A549 (cell line): ENCODE data around the gene JAM3. TPM values are rescaled to one million over a fixed set of nuclear protein-coding genes. Genes with fewer than 3 reads are reported as not detected.

Source experiments
- ATAC-seq, 2 experiments: fragments of 200-7000 bp in 1 of 2; fragments of >200 bp in 1 of 2; cut with Nextera tagmentation in 1 of 2; cut with Tn5 transposase in 1 of 2; 3 replicates each; pipeline versions ENCODE4 v1.8.0 to v1.9.1; 2018 to 2020; ENCODE audit warnings: mild to moderate bottlenecking in 1 of 2, moderate library complexity in 1 of 2
- CTCF ChIA-PET: fragments of 300-600 bp; sonication (Branson Sonifier 250); formaldehyde crosslinking; extraction: SDS; loops from one replicate; lab custom pipeline; 2021; ENCODE audit warnings: antibody characterized with exemption, inconsistent platforms; lab: Yijun Ruan, JAX
- POLR2A ChIA-PET: fragments of 350-600 bp; formaldehyde crosslinking; extraction: SDS; loops from one replicate; lab custom pipeline; 2021; ENCODE audit warnings: antibody characterized with exemption, inconsistent platforms; lab: Yijun Ruan, JAX
- DNase-seq, 2 experiments: peaks; one replicate each; pipeline versions ENCODE4 v3.0.0 to v3.0.0-alpha.2; 2011 to 2016; ENCODE audit warnings: low read depth in 1 of 2, low spot score in 1 of 2
- FAIRE-seq: peaks from 2 replicates; lab custom pipeline; 2011; peaks lifted over from hg19 to GRCh38; lab: Jason Lieb, UNC
- H3K27ac ChIP-seq, 2 experiments: fragments of >200 bp; sonication (Bioruptor Twin); formaldehyde crosslinking; 3 replicates each; pipeline ENCODE4 v1.5.1; 2016 to 2017
- H3K4me1 ChIP-seq: fragments of >200 bp; sonication (Bioruptor Twin); formaldehyde crosslinking; 3 replicates; pipeline ENCODE4 v1.6.1; 2016
- H3K4me2 ChIP-seq: fragments of >200 bp; sonication (Bioruptor Twin); formaldehyde crosslinking; 3 replicates; pipeline ENCODE4 v1.6.1; 2016
- H3K4me3 ChIP-seq: fragments of >200 bp; sonication (Bioruptor Twin); formaldehyde crosslinking; 3 replicates; pipeline ENCODE4 v1.5.1; 2016
- H3K9me3 ChIP-seq: fragments of >200 bp; sonication (Bioruptor Twin); formaldehyde crosslinking; 3 replicates; pipeline ENCODE4 v1.6.1; 2016
- CBX2 ChIP-seq: fragments of 200-600 bp; sonication (generic); IDR thresholded peaks from 2 replicates; pipeline ENCODE4 v1.6.1; 2016; ENCODE audit warnings: low read depth, mild to moderate bottlenecking, borderline replicate concordance
- EHMT2 ChIP-seq: fragments of 200-600 bp; sonication (generic); IDR thresholded peaks from 2 replicates; pipeline ENCODE4 v1.6.1; 2016; ENCODE audit warnings: antibody characterized with exemption, low read depth, mild to moderate bottlenecking, moderate library complexity
- ESRRA ChIP-seq: fragments of 150-350 bp; IDR thresholded peaks from 2 replicates; pipeline ENCODE4 v1.6.1; 2014; ENCODE audit warnings: mild to moderate bottlenecking, low read length, borderline replicate concordance
- FOSB ChIP-seq: fragments of 250-450 bp; sonication (Bioruptor Pico); IDR thresholded peaks from 2 replicates; pipeline ENCODE4 v1.5.0; 2020; ENCODE audit warnings: mild to moderate bottlenecking, moderate library complexity
- FOSL2 ChIP-seq, 2 experiments: fragments of 450-650 bp in 1 of 2; fragments of >200 bp in 1 of 2; sonication (Bioruptor Twin) in 1 of 2; formaldehyde crosslinking; IDR thresholded peaks; 2 replicates each; pipeline versions ENCODE4 v1.5.0 to v1.6.1; 2016 to 2020; ENCODE audit warnings: mild to moderate bottlenecking in 1 of 2, moderate library complexity in 1 of 2
- GATA3 ChIP-seq: IDR thresholded peaks from 2 replicates; pipeline ENCODE4 v1.6.1; 2012; ENCODE audit warnings: borderline replicate concordance
- JUNB ChIP-seq: fragments of >200 bp; sonication (Bioruptor Twin); formaldehyde crosslinking; IDR thresholded peaks from 2 replicates; pipeline ENCODE4 v1.6.1; 2016
- KDM1A ChIP-seq: fragments of 200-600 bp; sonication (generic); IDR thresholded peaks from 2 replicates; pipeline ENCODE4 v1.6.1; 2016; ENCODE audit warnings: low read depth, mild to moderate bottlenecking
- KDM5A ChIP-seq: fragments of 200-600 bp; sonication (generic); IDR thresholded peaks from 2 replicates; pipeline ENCODE4 v1.6.1; 2016; ENCODE audit warnings: antibody characterized with exemption, mild to moderate bottlenecking
- MAZ ChIP-seq: fragments of 150-350 bp; IDR thresholded peaks from 2 replicates; pipeline ENCODE4 v1.6.1; 2014; ENCODE audit warnings: antibody characterized with exemption, low read depth, low read length, borderline replicate concordance
- NPAS2 ChIP-seq: fragments of 250-450 bp; sonication (Bioruptor Pico); IDR thresholded peaks from 2 replicates; pipeline ENCODE4 v1.8.0; 2022; ENCODE audit warnings: mild to moderate bottlenecking, moderate library complexity, borderline replicate concordance
- RAD21 ChIP-seq, 2 experiments: fragments of >200 bp in 1 of 2; sonication (Bioruptor Twin) in 1 of 2; formaldehyde crosslinking in 1 of 2; IDR thresholded peaks in 1 of 2; conservative IDR thresholded peaks in 1 of 2; 2 replicates in 1 of 2; 3 replicates in 1 of 2; pipeline ENCODE4 v1.6.1; 2012 to 2018; ENCODE audit warnings: inconsistent platforms in 1 of 2
- TFCP2L1 ChIP-seq: fragments of 250-450 bp; sonication (Bioruptor Pico); IDR thresholded peaks from 2 replicates; pipeline ENCODE4 v1.5.0; 2021; ENCODE audit warnings: mild to moderate bottlenecking
- ZC3H11A ChIP-seq: fragments of 450-650 bp; IDR thresholded peaks from 2 replicates; pipeline ENCODE4 v1.6.1; 2014; ENCODE audit warnings: antibody characterized with exemption, mild to moderate bottlenecking
- WGBS: methylation state at CpG from one replicate; pipeline ENCODE4 v1.1.6; 2017; ENCODE audit errors: missing lambda C conversion rate; 5-methylcytosine and 5-hydroxymethylcytosine counted together
- polyA plus RNA-seq, 4 experiments: library from polyadenylated mRNA; depleted of rRNA in 3 of 4; stranded (reverse); fragments of >200 nt; fragmentation: RNase III in 1 of 4; extraction: RNeasy Plus Mini Kit Qiagen cat#74134 plus additional on column Dnase treatment in 1 of 4; gene quantifications; 2 replicates in 3 of 4; 3 replicates in 1 of 4; pipeline ENCODE4 v1.2.3, GENCODE V29; 2011 to 2017
- TF ChIP-seq, protein P1 (sequence below): fragments of >200 bp; sonication (Bioruptor Twin); formaldehyde crosslinking; IDR thresholded peaks from 3 replicates; pipeline ENCODE4 v1.6.1; 2016
- TF ChIP-seq, protein P2 (sequence below): fragments of 250-450 bp; sonication (Bioruptor Pico); IDR thresholded peaks from 2 replicates; pipeline ENCODE4 v1.5.0; 2020; ENCODE audit warnings: low read depth, mild to moderate bottlenecking, moderate library complexity
- TF ChIP-seq, protein P3 (sequence below): fragments of 250-450 bp; sonication (Bioruptor Pico); IDR thresholded peaks from 2 replicates; pipeline ENCODE4 v1.5.0; 2021; ENCODE audit warnings: mild to moderate bottlenecking, moderate library complexity, borderline replicate concordance
- TF ChIP-seq, protein P4 (sequence below): fragments of 150-350 bp; IDR thresholded peaks from 2 replicates; pipeline ENCODE4 v1.6.1; 2014; ENCODE audit warnings: low read depth, mild to moderate bottlenecking, low read length
- TF ChIP-seq, protein P5 (sequence below): IDR thresholded peaks from 2 replicates; pipeline ENCODE4 v1.6.1; 2012

The JAM3 gene
- polyA plus RNA-seq, 2 of the 4 experiments (the other 2 are of a cell fraction), result 4.0 to 5.2 TPM

DNA sequence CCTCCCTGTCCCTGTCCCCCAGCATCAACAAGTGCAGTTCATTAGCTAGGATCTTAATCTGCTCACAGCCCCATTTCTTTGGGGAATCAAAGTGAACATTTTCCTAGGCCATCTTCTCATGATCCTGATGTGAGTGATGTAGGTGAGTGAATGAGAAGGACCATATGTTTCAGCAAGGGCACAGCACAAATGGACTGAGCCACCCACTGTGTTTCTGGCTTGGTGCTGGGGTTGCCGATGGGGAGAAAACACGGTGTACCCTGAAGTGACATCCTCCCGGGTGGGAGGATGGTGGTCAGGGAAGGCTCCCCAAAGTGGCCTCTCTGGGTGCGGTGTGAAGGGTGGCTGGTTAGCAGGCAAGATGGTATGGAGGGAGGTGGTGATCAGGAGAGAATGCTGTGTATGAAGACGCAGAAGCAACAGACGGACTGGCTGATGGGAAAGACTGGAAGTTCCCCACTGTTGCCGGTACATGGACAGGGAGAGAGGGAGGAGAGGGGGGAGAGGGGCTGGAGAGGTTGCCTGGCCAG, 72.2 kb downstream of the JAM3 start:
- no peaks in the 10 kb centered on the region for H3K4me1 ChIP-seq
- H3K4me2 ChIP-seq, result no peak overlapping the region
- no peak for DNase-seq
- no peak for ATAC-seq
- H3K4me3 ChIP-seq, result no peak overlapping the region
- H3K9me3 ChIP-seq, result peaks cover 18% of the 10 kb centered on the region; the same call in 2 of the 3 replicates
- ChIA-PET CTCF (interaction anchor here (1.3 to 2.7 kb wide), 2 partner anchors 91 to 213 kb away, joined by 4 to 12 read pairs; no protein-coding TSS in a partner anchor), POLR2A (no interaction called here)
- FAIRE-seq, result no peak
- 62% methylated on average over 5 of the region's 7 CpGs for WGBS
- no peak overlapping the region for H3K27ac ChIP-seq
- TF ChIP-seq TFCP2L1 (CRISPR knock-in tag) (no peak), KDM5A (no peak), ESRRA (no peak), CBX2 (no peak)
- TF ChIP-seq, protein P1, sequence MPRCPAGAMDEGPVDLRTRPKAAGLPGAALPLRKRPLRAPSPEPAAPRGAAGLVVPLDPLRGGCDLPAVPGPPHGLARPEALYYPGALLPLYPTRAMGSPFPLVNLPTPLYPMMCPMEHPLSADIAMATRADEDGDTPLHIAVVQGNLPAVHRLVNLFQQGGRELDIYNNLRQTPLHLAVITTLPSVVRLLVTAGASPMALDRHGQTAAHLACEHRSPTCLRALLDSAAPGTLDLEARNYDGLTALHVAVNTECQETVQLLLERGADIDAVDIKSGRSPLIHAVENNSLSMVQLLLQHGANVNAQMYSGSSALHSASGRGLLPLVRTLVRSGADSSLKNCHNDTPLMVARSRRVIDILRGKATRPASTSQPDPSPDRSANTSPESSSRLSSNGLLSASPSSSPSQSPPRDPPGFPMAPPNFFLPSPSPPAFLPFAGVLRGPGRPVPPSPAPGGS, result no peak
- TF ChIP-seq, all 56 proteins: peak for 0

DNA sequence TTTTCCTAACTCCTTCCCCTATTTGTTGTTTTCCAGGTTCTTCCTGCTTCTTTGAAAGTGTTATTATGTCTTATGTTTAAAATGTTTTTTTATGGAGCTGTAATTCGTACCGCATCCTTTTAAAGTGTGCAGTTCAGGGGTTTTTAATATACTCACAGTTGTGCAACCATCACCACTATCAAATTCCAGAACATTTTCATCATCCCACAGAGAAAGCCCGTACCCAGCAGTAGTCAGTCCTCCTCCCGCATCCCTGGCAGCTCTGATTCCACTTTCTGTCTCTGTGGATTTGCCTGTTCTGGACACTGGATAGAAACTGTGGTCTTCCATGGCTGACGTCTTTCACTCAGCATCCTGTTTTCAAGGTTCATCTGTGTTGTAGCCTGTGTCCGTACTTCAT, 73.7 kb downstream of the JAM3 start:
- ChIA-PET CTCF (no interaction called here), POLR2A (no interaction called here)
- Histone ChIP-seq H3K4me1 (no peaks in the 10 kb centered on the region), H3K4me2 (no peak overlapping the region), H3K4me3 (no peak overlapping the region), H3K27ac (no peak overlapping the region), H3K9me3 (peaks cover 18% of the 10 kb centered on the region; the same call in 2 of the 3 replicates)
- TF ChIP-seq JUNB (no peak), ZC3H11A (no peak), GATA3 (no peak), EHMT2 (no peak), FOSL2 (IDR thresholded peaks at IDR 0.05) (no peak), FOSL2 (CRISPR knock-in tag; IDR thresholded peaks at IDR 0.05) (no peak), NPAS2 (CRISPR knock-in tag) (no peak), KDM1A (no peak), FOSB (CRISPR knock-in tag) (no peak), RAD21 (conservative IDR thresholded peaks at IDR 0.05 in 1 of 2, IDR thresholded peaks at IDR 0.05 in 1 of 2) (no peak), MAZ (no peak)
- TF ChIP-seq, protein P2, sequence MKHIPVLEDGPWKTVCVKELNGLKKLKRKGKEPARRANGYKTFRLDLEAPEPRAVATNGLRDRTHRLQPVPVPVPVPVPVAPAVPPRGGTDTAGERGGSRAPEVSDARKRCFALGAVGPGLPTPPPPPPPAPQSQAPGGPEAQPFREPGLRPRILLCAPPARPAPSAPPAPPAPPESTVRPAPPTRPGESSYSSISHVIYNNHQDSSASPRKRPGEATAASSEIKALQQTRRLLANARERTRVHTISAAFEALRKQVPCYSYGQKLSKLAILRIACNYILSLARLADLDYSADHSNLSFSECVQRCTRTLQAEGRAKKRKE (CRISPR knock-in tag), result no peak
- TF ChIP-seq, protein P3, sequence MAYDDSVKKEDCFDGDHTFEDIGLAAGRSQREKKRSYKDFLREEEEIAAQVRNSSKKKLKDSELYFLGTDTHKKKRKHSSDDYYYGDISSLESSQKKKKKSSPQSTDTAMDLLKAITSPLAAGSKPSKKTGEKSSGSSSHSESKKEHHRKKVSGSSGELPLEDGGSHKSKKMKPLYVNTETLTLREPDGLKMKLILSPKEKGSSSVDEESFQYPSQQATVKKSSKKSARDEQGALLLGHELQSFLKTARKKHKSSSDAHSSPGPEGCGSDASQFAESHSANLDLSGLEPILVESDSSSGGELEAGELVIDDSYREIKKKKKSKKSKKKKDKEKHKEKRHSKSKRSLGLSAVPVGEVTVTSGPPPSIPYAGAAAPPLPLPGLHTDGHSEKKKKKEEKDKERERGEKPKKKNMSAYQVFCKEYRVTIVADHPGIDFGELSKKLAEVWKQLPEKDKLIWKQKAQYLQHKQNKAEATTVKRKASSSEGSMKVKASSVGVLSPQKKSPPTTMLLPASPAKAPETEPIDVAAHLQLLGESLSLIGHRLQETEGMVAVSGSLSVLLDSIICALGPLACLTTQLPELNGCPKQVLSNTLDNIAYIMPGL (CRISPR knock-in tag), result no peak
- TF ChIP-seq, protein P4, sequence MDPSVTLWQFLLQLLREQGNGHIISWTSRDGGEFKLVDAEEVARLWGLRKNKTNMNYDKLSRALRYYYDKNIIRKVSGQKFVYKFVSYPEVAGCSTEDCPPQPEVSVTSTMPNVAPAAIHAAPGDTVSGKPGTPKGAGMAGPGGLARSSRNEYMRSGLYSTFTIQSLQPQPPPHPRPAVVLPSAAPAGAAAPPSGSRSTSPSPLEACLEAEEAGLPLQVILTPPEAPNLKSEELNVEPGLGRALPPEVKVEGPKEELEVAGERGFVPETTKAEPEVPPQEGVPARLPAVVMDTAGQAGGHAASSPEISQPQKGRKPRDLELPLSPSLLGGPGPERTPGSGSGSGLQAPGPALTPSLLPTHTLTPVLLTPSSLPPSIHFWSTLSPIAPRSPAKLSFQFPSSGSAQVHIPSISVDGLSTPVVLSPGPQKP, result no peak
- TF ChIP-seq, protein P5, sequence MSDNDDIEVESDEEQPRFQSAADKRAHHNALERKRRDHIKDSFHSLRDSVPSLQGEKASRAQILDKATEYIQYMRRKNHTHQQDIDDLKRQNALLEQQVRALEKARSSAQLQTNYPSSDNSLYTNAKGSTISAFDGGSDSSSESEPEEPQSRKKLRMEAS, result no peak
- no peak for ATAC-seq
- 74% methylated on average over 6 of the region's 6 CpGs for WGBS
- DNase-seq, result no peak
- FAIRE-seq, result no peak
